Sigmoid colon (tissue), 4 donors: ENCODE measurements around the gene CEP85.

ENCODE experiments used
- EP300 ChIP-seq, 4 donors: sonication (generic); formaldehyde crosslinking; IDR thresholded peaks; one replicate each; pipeline ENCODE4 v1.6.1; 2017; ENCODE audit warnings: antibody characterized with exemption in 4 of 4
- POLR2AphosphoS5 ChIP-seq, 4 donors: sonication (generic); formaldehyde crosslinking; IDR thresholded peaks; one replicate each; pipeline ENCODE4 v1.6.1; 2017; ENCODE audit warnings: antibody characterized with exemption in 4 of 4
- TF ChIP-seq, protein P1 (sequence below), 4 experiments: fragments of 450-650 bp in 3 of 4; fragments of 200-600 bp in 1 of 4; IDR thresholded peaks; one replicate each; pipeline ENCODE4 v1.5.1; 2016 to 2019; ENCODE audit warnings: antibody characterized with exemption in 4 of 4, mild to moderate bottlenecking in 3 of 4, moderate library complexity in 2 of 4

DNA sequence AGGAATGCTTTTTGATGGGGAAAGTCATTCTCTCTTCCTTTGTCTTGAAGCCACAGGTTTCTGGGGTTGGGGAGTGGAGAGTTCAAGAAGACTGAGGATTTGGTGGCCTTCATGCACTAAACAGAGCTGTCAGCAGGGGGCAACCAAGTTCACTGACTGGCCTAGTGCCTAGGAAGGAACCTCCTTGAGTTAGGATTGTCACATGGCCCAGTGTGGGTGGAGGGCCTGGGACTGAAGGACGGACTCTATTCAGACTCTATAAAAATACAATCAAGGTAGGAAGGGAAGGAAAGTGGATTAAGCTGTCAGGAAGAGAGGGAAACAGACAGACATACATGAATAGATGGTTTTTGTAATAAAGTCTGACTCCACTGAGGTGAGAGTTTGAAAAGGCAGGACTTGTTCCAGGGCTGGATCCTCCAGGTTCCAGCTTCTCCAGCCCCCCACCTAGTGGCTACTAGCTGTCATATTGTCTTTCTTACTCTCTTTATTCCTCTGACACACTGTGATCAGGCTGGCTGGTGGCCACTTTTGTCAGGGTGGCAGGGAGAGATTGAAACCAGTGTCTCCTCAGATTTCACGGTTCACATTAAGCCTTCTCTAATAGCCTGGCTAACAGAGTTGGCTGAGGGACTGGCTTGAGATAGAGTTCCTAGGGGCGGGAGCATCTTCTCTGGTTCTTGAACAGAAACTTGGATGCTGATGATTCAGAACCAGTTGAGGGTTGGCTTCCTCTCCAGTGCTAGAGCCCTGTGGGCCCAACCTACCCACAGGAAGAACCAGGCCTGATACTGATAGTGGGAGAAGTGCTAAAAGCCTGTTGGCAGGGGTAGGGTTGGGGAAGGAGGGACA is 41.8 kb downstream of the CEP85 start:
- TF ChIP-seq, protein P1, sequence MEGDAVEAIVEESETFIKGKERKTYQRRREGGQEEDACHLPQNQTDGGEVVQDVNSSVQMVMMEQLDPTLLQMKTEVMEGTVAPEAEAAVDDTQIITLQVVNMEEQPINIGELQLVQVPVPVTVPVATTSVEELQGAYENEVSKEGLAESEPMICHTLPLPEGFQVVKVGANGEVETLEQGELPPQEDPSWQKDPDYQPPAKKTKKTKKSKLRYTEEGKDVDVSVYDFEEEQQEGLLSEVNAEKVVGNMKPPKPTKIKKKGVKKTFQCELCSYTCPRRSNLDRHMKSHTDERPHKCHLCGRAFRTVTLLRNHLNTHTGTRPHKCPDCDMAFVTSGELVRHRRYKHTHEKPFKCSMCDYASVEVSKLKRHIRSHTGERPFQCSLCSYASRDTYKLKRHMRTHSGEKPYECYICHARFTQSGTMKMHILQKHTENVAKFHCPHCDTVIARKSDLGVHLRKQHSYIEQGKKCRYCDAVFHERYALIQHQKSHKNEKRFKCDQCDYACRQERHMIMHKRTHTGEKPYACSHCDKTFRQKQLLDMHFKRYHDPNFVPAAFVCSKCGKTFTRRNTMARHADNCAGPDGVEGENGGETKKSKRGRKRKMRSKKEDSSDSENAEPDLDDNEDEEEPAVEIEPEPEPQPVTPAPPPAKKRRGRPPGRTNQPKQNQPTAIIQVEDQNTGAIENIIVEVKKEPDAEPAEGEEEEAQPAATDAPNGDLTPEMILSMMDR (IDR thresholded peaks at IDR 0.05), result peak; percentile 86 to 94 (median 88)
- TF ChIP-seq POLR2AphosphoS5 (IDR thresholded peaks at IDR 0.05) (peak in 3 of 4 donors; percentile 29 to 63 (median 44)), EP300 (IDR thresholded peaks at IDR 0.05) (no peak)
